Ovary (tissue), 3 donors: ENCODE measurements around the gene SUDS3.

ENCODE experiments used
- CTCF ChIP-seq, 3 donors: fragments of 450-650 bp in 2 of 3; fragments of 200-600 bp in 1 of 3; IDR thresholded peaks; one replicate each; pipeline versions ENCODE4 v1.5.1 to v1.8.0; 2016 to 2022; ENCODE audit warnings: antibody characterized with exemption in 3 of 3, mild to moderate bottlenecking in 1 of 3
- EP300 ChIP-seq: sonication (generic); formaldehyde crosslinking; IDR thresholded peaks from one replicate; pipeline ENCODE4 v1.6.1; 2017; ENCODE audit warnings: antibody characterized with exemption
- POLR2A ChIP-seq: fragments of 450-650 bp; IDR thresholded peaks from one replicate; pipeline ENCODE4 v1.6.1; 2017; ENCODE audit warnings: antibody characterized with exemption, mild to moderate bottlenecking, moderate library complexity
- donor health status: DM: no; HTN: no; CAD: no.

DNA sequence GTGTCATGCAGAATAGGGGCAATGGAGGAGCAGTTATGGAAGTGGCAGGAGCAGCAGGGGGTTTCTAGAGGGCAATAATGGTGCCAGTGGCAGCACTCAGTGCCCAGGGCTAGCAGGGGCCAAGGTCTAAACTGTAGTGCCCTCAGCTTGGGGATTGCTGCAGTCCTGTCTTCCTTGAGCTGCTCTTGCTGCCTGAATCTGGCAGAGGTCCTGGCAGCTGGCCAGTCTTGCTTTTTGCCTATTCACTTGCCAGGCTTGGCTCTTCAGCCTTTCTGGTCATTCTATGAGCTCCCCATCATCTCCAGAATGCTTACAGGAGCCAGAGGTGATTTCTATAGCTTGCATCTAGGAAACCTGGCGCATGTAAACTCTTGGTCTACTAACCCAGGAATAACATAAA, 72.0 kb downstream of the SUDS3 start:
- TF ChIP-seq POLR2A, result no peak
- no peak for TF ChIP-seq CTCF (IDR thresholded peaks at IDR 0.05)
- no peak for TF ChIP-seq EP300
